Measurements from ENCODE around the gene MCF2L.

MCF2L gene

DNA sequence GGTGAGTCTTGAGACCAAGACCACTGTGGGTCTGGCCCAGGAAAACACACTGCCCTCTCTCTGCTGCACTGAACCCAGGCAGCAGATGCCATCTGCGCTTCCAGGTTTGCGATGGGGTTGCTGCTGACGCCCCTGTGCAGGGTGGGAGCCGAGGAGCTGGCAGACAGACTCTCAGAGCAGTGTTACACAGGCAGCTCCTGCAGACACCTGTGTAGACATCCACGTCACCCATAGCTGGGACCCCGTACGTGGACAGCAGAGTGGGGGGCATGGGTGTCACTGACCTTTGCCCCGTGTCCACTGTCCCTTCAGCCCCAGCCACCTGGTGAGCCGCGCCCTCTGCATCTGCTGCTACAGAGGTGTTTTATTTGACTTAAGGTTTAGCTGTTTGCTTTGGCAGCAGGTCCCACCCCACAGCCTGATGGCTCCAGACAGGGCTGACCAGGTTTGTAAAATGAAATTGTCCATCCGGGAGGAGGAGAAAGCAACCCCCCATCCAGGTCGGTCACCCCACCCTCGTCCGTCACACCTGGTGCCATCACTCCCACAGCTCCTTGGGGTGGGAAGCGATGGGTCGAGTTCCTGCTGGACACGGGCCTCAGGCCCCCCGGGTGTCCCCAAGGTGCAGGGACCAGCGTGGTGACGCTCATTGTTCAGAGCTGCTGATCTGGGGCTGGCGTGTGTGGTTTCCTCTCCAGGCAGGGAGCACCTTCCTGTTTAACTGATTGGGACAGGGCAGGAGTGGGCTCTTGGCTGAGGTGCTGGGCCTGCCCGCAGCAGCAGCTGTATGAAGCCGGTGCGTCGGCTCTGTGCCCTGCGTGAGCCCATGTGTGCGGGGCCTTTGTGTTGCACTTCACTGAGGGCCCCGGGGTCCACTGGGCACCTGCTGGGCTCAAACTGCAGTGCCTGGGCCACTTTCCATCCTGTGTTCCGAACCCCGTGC, 28.4 kb downstream of the MCF2L start:
- DNase-seq (ENCODE audit: low spot score), result no peak

- no peak for DNase-seq (ENCODE audit: low spot score)
Observed at GRCh38 chr13:112998521-112999280, 29.7 kb downstream of the MCF2L start.

DNA sequence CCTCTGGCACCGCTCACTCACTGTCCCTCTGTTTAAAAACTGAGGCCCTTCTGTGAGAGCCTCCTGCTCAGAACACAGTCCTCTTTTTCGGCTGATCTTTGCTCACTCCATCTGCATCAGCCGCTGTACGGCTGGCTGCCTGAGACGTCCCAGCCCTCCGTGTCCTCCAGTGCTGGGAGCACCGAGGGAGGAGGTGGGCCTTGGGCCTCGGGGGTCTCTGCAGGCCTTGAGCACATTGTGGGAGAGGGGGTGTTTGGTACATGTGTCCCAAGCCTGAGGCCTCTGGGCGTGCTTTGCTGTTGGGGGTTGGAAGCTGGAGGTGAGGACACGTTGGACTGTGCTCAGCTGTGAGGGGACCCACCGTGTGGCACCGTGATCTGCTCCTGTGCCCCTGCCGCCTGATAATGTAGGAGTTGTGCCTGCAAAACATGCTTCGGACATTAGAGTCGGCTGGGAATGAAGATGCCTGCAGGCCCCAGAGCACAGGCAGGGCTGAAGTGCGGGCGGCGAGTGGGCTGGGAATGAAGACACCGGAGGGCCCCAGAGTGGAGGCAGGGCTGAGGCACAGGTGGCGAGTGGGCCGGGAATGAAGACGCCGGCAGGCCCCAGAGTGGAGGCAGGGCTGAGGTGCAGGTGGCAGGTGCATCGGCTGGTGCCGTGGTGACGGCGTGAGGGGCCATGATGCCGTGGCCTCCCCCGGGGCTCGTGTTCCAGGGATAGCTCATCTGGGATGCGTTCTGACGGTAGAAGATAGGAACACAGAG, 30.6 kb downstream of the MCF2L start:
- no peak for DNase-seq (ENCODE audit: low spot score)

DNA sequence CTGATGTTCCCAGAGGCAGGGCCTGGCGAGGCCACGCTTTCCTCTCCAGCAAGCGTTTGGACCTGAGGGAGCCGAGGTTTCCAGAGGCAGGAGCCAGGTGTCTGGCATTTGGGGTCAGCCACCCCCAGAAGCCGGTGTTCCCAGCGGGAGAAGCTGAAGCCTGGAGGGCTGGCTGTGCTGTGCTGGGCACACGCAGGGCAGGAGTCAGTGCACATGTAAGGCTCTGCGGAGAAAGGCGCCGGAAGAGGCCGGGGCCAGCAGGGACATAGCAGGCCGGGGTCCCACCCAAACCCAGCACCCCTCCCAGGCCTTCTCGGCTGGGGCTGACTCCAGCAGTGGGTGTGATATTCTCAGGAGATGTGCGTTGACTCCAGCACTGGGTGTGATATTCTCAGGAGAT, 31.6 kb downstream of the MCF2L start:
- no peak for DNase-seq (ENCODE audit: low spot score)

DNA sequence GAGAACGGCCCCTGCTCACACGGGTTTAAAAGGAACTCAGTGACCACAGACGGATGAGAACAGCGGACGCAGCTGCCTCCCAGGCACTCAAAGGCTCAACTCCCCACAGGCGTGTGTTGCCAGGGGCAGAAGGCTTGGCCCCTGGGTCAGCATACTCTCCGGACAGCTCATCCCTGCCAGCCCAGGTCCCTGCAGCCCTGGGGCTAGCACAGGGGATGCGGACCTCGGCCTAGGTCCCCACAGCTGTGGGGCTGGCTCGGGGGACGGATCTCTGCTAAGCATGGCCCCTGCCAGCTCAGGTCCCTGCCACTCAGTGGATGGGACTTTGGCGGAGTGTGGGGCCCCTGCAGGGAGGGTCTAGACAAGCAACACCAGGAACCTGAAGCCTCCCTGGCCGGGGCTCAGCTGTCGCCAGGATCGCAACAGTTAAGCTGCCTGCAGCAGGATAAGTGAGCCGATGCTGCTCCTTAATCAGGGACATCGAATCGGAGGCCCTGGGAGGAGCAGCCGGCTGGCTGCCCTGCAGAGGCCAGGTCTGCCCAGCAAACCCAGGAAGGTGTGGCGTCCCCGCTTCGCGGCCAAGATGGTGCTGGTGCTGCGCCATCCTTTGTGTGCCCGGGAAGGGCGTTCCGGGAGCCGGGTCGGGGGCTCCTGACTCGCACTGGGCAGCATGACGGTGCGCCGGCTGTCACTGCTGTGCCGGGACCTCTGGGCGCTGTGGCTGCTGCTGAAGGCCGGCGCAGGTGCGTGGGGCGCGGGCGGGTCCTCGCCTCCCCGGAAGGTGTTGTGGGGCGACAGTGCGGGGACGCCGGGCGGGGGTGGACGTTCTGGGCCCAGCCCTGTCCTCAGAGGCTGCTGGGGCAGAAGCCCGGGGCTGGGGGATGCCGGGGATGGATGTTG, 32.5 kb downstream of the MCF2L start:
- peak; percentile 87 for DNase-seq (ENCODE audit: low spot score)

- no peak for DNase-seq (ENCODE audit: low spot score)
Observed at GRCh38 chr13:113002206-113002912, 33.3 kb downstream of the MCF2L start.

DNA sequence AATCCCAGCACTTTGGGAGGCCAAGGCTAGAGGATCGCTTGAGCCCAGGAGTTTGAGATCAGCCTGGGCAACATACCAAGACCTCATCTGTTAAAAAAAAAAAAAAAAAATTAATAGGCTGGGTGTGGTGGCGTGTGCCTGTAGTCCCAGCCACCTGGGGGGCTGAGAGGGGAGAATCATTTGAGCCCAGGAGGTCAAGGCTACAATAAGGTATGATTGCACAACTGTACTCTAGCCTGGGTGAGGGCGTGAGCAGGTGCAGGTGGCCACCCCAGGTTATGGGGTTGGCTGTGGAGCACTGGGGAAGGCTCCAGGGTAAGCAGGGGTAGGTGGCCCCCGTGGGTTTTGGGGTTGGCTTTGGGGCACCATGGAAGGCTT, 33.9 kb downstream of the MCF2L start:
- DNase-seq (ENCODE audit: low spot score), result no peak

DNA sequence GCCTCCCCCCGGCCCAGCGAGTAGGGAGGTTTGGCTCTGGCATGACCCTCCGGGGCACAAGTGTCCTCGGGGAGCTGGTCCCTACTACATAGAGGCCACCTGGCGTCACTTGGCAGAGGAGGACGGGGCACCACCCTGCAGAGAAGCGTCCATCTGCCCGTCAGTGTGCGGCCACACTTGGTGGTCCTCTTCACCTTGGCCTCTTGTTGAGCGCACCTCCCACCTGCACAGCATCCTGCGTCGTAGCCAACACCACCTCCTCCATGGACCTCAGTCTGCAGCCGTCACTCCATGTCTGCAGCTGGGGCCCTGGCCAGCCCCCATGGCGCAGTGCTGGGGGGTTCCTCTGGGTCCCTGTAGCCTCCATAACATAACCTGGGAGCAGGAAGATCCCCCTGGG, 35.1 kb downstream of the MCF2L start:
- DNase-seq (ENCODE audit: low spot score), result no peak

DNA sequence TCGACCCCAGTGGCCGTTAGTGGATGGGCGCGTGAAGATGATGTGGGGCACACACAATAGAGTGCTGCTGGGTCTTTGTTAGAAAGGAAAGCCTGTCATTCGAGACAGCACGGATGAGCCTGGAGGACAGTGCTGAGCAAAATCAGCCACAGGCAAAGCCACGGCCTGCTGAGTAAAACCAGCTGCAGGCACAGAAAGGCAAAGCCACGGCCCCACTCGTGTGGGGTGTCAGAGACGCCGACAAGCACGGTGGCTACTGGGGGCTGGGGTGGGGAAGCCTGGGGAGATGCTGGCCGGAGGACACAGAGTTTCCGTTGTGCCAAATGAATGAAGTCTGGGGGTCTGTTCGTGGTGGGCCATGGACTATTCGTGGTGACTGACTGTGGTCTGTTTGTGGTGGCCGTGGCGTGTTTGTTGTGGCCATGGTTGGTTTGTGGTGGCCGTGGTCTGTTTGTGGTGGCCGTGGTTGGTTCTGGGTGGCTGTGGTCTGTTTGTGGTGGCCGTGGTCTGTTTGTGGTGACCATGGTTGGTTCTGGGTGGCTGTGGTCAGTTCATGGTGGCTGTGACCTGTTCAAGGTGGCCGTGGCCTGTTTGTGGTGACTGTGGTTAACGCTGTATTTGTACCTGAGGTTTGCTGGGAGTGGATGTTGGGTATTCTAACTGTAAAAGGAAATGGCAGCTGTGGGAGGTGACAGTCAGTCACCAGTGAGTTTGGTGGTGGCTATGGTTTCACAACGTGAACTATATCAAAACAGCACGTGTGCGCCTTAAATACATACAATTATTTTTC, 36.3 kb downstream of the MCF2L start:
- DNase-seq (ENCODE audit: low spot score), result no peak

- no peak for DNase-seq (ENCODE audit: low spot score)
Observed at GRCh38 chr13:113005997-113006396, 37.0 kb downstream of the MCF2L start.

- DNase-seq (ENCODE audit: low spot score), result no peak
Observed at GRCh38 chr13:113006660-113007059, 37.6 kb downstream of the MCF2L start.

DNA sequence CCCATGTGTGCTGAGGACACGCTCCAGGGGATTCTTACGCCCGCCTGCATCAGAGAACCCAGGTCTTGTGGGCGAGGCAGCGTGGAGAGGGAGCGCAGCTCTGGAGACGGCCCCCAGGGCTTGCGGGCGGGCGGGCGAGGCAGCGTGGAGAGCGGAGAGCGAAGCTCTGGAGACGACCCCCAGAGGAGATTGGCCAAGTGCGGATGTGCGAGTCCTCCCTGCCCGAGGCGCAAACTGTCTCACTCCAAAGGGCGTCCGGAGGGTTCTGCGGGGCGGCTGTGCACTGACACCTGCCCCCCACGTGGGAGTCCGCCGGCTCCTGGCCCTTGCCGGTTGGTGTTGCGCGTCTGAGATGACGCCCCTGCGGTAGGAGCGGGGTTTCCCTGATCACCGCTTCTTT, 39.8 kb downstream of the MCF2L start:
- no peak for DNase-seq (ENCODE audit: low spot score)

- DNase-seq (ENCODE audit: low spot score), result no peak
Observed at GRCh38 chr13:113009743-113010509, 40.9 kb downstream of the MCF2L start.

- no peak for DNase-seq (ENCODE audit: low spot score)
Observed at GRCh38 chr13:113010510-113010865, 41.5 kb downstream of the MCF2L start.

DNA sequence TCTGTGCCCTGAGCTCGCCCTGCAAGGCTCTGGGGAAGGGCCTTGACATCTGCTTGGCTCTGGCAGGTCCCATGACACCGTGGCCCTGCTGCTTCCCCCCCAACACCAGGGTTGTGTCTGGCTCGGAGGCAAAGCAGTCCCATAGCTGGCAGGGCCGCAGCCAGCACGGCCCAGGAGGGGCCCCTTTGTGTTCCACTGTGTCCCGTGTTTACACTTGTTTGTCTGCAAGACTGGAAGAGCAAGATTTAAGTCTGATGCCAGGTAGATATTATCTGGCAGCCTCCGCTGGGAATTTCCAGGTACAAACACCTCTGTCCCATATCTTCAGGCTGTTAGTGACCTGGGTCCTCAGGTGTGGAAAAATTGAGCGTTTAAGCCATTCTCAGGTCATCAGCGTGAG, 44.3 kb downstream of the MCF2L start:
- no peak for DNase-seq (ENCODE audit: low spot score)

DNA sequence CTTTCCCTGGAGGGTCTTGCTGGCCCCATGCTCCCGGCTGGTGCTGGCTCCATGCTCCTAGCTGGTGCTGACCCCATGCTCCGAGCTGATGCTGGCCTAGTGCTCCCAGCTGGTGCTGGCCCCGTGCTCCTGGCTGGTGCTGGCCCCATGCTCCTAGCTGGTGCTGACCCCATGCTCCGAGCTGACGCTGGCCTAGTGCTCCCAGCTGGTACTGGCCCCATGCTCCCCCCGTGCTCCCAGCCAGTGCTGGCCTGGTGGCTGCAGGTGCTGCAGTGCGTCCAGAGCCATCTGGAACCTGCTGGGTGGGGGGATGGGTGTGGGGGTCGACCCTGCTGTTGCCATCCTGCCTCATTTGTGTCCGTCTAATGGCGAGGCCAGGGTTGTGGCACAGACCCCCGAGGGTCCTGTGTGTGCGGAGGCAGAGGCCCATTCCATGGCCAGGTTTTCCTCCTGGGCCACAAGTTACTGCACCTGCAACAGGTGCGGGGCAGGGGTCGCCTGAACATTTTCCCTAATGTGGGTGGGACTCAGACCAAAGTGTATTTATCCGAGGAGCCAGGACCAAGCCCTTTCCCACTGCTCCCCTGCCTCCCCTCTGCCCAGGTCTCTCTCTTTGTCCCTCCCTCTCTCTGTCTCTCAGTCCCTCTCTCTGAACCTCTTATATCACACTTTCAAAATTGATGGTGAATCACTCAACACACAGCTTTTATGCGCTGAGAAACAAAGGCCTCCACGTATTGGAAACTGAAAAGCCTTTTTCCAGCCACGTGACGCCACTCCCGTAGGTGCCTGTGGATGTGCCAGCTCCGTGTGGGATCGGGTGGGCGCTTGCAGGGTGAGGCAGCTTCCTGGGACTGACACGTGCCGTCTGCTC, 45.1 kb downstream of the MCF2L start:
- no peak for DNase-seq (ENCODE audit: low spot score)

DNA sequence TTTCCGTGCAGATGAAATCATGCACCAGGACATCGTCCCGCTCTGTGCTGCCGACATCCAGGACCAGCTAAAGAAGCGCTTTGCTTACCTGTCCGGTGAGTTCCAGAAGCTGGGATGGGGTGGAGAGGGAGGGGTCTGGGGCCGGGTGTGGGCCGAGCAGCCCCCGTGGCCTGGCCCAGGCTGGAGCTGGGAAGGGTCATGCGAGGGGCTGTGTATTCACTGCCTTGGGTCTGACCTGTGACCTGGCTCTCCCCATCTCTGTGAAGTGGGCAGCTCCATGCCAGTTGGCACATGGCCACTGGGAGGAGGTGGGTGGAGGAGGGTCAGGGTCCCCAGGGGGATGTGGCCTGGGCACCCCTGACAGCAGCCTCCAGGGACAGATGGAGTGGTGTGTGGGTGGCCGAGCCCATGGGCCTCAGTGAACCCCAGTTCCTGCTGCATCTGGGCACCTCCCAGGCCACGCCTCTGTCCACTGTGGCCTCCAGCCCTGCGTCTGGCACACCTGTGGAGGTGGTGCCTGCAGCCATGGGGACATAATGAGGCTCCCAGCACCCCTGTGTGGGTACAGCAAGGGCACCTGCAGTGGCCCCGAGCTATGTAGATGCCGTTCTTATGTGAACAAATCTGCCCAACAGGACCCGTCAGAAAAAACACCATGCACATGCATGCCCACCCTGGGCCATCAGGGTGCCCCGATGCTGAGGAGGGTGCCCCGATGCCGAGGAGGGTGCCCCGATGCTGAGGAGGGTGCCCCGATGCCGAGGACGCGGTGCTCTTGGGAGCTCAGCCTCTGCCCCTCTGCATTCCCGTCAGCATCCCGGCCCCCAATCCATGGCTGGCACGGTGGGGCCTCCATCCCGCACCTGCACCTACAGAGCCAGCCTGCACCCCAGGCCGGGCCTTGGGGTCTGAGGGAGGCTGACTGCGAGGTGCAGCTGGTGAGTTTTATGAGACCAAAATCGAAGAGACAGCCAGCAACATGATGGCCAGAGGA, 46.0 kb downstream of the MCF2L start:
- DNase-seq (ENCODE audit: low spot score), result no peak

Measured in left forelimb (tissue), 1 donor.